GM20000 (cell line): Measurements from ENCODE around the gene C16orf54.
A peak's percentile ranks its signal among the peaks of the same experiment; 100 is the strongest.
"Not testable (repeated sequence)": the region's sequence is repeated elsewhere in the genome, so short reads cannot be mapped to it uniquely, and the experiment has no call there.

Experiments
- DNase-seq: peaks from one replicate; pipeline ENCODE4 v3.0.0; 2012; ENCODE audit warnings: low spot score
- TF ChIP-seq, protein P1 (sequence below): IDR thresholded peaks from 2 replicates; pipeline ENCODE4 v1.5.1; 2012; ENCODE audit warnings: mild to moderate bottlenecking, control low read depth; ENCODE audit errors: extremely low read depth, missing control alignments

C16orf54 gene

DNA sequence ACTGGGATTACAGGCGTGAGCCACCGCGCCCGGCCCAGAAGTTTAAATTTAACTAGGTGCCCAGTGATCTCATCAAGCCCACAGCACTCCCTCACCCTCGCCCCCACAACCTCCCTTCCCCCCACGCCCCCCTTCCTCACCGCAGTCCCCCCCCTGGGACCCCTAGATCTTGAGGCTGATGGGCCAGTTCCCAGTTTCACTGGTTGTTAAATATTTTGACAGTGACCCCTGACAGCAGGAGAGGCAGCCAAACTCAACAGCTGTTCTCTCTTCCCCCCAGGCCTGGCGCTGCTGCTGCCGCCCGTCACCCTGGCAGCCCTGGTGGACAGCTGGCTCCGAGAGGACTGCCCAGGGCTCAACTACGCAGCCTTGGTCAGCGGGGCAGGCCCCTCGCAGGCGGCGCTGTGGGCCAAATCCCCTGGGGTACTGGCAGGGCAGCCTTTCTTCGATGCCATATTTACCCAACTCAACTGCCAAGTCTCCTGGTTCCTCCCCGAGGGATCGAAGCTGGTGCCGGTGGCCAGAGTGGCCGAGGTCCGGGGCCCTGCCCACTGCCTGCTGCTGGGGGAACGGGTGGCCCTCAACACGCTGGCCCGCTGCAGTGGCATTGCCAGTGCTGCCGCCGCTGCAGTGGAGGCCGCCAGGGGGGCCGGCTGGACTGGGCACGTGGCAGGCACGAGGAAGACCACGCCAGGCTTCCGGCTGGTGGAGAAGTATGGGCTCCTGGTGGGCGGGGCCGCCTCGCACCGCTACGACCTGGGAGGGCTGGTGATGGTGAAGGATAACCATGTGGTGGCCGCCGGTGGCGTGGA, 51.2 kb downstream of the C16orf54 start:
- DNase-seq: peak; percentile 24
- TF ChIP-seq, protein P1, sequence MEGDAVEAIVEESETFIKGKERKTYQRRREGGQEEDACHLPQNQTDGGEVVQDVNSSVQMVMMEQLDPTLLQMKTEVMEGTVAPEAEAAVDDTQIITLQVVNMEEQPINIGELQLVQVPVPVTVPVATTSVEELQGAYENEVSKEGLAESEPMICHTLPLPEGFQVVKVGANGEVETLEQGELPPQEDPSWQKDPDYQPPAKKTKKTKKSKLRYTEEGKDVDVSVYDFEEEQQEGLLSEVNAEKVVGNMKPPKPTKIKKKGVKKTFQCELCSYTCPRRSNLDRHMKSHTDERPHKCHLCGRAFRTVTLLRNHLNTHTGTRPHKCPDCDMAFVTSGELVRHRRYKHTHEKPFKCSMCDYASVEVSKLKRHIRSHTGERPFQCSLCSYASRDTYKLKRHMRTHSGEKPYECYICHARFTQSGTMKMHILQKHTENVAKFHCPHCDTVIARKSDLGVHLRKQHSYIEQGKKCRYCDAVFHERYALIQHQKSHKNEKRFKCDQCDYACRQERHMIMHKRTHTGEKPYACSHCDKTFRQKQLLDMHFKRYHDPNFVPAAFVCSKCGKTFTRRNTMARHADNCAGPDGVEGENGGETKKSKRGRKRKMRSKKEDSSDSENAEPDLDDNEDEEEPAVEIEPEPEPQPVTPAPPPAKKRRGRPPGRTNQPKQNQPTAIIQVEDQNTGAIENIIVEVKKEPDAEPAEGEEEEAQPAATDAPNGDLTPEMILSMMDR: no peak

DNA sequence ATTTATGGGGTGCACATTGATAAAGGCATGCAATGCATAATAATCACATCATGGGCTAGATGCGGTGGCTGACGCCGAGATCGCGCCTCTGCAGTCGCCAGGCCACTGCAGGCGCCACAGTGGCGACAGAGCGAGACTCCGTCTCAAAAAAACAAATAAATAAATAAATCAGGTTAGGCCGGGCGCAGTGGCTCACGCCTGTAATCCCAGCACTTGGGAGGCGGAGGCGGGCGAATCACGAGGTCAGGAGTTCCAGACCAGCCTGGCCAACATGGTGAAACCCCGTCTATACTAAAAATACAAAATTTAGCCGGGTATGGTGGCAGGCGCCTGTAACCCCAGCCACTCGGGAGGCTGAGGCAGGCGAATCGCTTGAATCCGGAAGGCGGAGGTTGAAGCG, 53.2 kb downstream of the C16orf54 start:
- DNase-seq: not testable (repeated sequence)
